ENCODE measurements around the gene PDZK1. TPM values are rescaled to one million over a fixed set of nuclear protein-coding genes. Genes with fewer than 3 reads are reported as not detected.

Gene PDZK1
- total RNA-seq, 1 experiment from 2014 or later = 0.52 TPM

DNA sequence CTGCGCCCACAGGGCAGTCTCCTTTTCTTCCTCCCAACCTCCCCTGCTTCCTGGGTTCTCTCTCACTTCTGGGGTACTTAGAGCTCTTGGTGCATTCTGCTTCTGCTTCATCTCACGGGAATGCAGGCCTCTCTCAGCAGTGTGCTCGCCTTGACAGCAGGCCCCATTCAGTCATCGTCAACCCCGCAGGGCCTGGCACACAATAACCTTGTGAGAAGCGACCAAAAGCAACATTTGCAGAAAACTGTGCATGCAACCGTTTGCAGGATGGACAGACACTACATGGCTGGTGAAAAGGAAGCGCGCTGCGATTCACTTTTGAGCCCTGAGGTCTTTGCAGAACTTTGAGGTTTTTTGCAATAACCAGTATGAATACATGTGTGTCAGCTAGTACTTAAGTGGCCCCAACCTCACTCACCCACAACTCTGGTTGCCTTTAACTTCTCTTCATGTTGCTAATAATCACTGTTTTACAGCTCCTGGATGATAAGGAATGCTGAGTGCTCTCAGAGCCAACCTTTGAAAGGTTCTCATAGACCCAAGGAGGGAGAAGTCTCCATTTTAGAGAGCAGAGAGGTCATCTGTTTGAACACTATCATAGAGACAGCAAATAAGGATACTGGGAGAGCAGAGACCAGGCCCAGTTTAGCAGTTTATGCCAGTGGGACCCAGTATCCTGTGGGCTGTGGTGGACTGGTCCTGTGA is 9.6 kb upstream of the PDZK1 start:
- Histone ChIP-seq H3K27ac (ENCODE audit: low read depth, low read length, poor library complexity, severe bottlenecking) (no peak overlapping the region), H3K4me1 (ENCODE audit: insufficient read depth, low read length, poor library complexity, severe bottlenecking) (peaks cover 4% of the 10 kb centered on the region), H3K4me3 (ENCODE audit: low read depth, low read length, poor library complexity, severe bottlenecking) (no peak overlapping the region), H3K36me3 (ENCODE audit: insufficient read depth, low read length, poor library complexity, severe bottlenecking) (no peaks in the 10 kb centered on the region), H3K9me3 (ENCODE audit: low read depth, low read length, poor library complexity, severe bottlenecking) (no peaks in the 10 kb centered on the region), H3K27me3 (replicated peaks; ENCODE audit: insufficient read depth, low read depth, low read length, poor library complexity) (no peaks in the 10 kb centered on the region)
- no TSS peak for BruUV-seq (replicated peaks)
- no peak for TF ChIP-seq CTCF (conservative IDR thresholded peaks at IDR 0.05; ENCODE audit: low read depth, low read length)
- CTCF ChIA-PET = no interaction called here
- no peak for DNase-seq (ENCODE audit: low spot score)
- POLR2A ChIA-PET (ENCODE audit: low non-redundant PET) = no interaction called here
- intact Hi-C loops (cut with micrococcal nuclease; ENCODE audit: unreplicated experiment) = no loop called here

GRCh38 chr1:145714524-145715111 is 7.5 kb upstream of the PDZK1 start:
- no TSS peak for BruUV-seq (replicated peaks)
- no peak for DNase-seq (ENCODE audit: low spot score)
- H3K27ac ChIP-seq (ENCODE audit: low read depth, low read length, poor library complexity, severe bottlenecking) = no peak overlapping the region
- ChIA-PET POLR2A (ENCODE audit: low non-redundant PET) (interaction anchor here (0.6 kb wide), 1 partner anchor 56 kb away, joined by 3 read pairs; no protein-coding TSS in a partner anchor), CTCF (no interaction called here)
- H3K36me3 ChIP-seq (ENCODE audit: insufficient read depth, low read length, poor library complexity, severe bottlenecking) = no peaks in the 10 kb centered on the region
- TF ChIP-seq CTCF (conservative IDR thresholded peaks at IDR 0.05; ENCODE audit: low read depth, low read length) (no peak), EZH2 (IDR thresholded peaks at IDR 0.05; ENCODE audit: borderline replicate concordance, low read depth, low read length, poor library complexity, severe bottlenecking) (no peak)
- H3K9me3 ChIP-seq (ENCODE audit: low read depth, low read length, poor library complexity, severe bottlenecking) = no peaks in the 10 kb centered on the region
- no peak overlapping the region for H3K4me3 ChIP-seq (ENCODE audit: low read depth, low read length, poor library complexity, severe bottlenecking)
- intact Hi-C loops (cut with micrococcal nuclease; ENCODE audit: unreplicated experiment) = no loop called here
- no peaks in the 10 kb centered on the region for H3K27me3 ChIP-seq (replicated peaks; ENCODE audit: insufficient read depth, low read depth, low read length, poor library complexity)
- H3K4me1 ChIP-seq (ENCODE audit: insufficient read depth, low read length, poor library complexity, severe bottlenecking) = no peaks in the 10 kb centered on the region

DNA sequence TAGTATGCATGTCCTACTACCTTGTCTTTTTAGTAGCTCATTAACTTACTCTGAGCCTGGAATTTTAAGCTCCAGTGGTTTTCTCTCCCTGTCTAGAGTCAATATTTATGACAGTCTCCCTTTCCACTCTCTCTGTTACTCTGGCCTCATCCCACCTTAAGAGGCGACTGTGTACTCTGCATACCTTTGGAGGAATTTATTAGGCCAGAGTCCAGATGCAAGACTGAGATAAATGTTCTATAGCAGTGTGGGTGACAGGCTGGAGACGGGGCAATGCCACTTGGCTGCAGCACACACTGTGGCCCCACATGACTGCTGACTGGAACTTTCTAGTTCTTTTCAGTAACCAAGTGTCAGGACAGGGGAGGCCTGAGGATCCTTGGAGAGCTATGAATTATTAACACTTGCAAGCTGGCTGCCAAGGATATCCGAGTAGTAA is 4.1 kb upstream of the PDZK1 start:
- Histone ChIP-seq H3K4me1 (ENCODE audit: insufficient read depth, low read length, poor library complexity, severe bottlenecking) (no peaks in the 10 kb centered on the region), H3K36me3 (ENCODE audit: insufficient read depth, low read length, poor library complexity, severe bottlenecking) (no peaks in the 10 kb centered on the region), H3K27me3 (replicated peaks; ENCODE audit: insufficient read depth, low read depth, low read length, poor library complexity) (no peaks in the 10 kb centered on the region), H3K4me3 (ENCODE audit: low read depth, low read length, poor library complexity, severe bottlenecking) (no peak overlapping the region), H3K9me3 (ENCODE audit: low read depth, low read length, poor library complexity, severe bottlenecking) (no peaks in the 10 kb centered on the region), H3K27ac (ENCODE audit: low read depth, low read length, poor library complexity, severe bottlenecking) (no peak overlapping the region)
- CTCF ChIA-PET = no interaction called here
- TF ChIP-seq EZH2 (IDR thresholded peaks at IDR 0.05; ENCODE audit: borderline replicate concordance, low read depth, low read length, poor library complexity, severe bottlenecking) (no peak), CTCF (conservative IDR thresholded peaks at IDR 0.05; ENCODE audit: low read depth, low read length) (no peak)
- DNase-seq (ENCODE audit: low spot score) = no peak
- no TSS peak for BruUV-seq (replicated peaks)
- intact Hi-C loops (cut with micrococcal nuclease; ENCODE audit: unreplicated experiment) = no loop called here
- POLR2A ChIA-PET (ENCODE audit: low non-redundant PET) = no interaction called here
